Epidermal melanocyte (primary cell): ENCODE data around the gene PKDCC.

Source experiments
- DNase-seq: peaks from one replicate; pipeline ENCODE4 v3.0.0; 2011; ENCODE audit warnings: low spot score; ENCODE audit not compliant: insufficient read length

Gene PKDCC

GRCh38 chr2:42049221-42050009 is 1.6 kb downstream of the PKDCC start:
- no peak for DNase-seq

DNA sequence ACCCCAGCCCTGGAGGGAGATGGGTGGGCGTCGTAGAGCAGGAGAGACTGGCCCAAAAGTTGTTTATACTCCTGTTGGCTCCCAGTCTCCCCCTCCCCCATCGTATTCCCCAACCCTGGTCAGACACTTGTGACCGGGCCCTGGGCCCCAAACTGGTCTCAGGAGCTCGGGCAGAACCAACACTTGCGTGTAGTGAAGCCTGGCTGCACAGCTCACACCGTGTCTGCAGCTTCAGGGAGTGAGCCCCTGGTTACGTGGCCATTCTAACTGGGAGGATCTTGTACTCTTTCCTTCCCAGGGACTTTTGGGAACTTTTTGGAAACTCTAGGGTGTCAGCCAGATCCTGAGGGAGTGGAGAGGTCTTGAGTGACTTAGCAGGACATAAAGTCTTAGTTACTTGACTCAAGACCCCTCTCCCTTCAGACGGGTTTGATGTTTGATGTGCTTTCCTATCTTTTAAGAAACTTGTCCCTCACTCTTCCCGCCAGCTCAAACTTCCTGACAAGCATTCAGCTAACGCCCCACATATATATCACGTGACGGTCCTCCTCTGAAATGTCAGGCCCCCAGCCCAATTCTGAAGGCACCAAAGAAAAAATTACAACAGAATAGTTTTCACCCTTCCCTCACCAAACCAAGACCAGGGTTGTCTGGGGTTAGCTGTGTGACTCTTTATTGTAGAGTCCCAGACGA is 2.3 kb downstream of the PKDCC start:
- DNase-seq: no peak

DNA sequence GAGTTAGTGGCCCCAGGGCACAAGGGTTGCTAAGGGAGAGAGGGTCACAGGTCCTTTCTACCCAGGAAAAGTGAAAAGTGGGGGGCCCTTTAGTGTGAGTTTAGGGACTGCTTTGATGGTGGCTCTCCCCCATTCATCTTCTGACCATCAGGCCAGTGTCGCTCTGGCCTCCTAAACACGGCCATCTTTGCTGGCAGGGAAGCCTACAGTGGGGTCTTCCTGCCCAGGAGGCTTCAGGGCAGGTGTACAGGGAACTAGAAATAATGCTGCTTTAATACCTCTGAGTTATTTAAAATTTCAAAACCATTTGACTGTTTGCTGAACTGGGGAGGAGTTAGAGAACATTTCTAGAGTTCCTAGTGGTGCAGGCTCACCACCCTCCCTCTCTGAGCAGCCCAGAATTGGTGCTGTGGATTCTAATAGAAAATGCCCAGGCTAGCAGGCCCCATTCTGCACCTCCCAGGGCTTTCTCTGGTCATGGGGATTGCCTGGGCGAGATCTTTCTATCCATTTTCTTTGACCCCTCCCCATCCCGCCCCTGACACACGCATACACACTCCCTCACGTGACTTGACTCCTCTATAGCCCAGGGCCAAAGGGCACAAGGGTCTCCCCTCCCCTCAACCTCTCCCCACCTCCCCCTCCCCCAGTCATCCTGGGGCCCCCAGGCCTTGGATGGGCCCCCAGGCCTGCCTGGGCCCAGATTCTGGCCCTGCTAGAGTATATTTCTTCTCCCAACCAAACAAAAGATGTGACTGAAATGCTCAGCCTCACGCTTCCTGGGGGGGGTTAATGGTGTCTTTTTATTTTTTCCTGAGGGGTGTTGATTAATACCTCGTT is 3.1 kb downstream of the PKDCC start:
- DNase-seq: no peak

DNA sequence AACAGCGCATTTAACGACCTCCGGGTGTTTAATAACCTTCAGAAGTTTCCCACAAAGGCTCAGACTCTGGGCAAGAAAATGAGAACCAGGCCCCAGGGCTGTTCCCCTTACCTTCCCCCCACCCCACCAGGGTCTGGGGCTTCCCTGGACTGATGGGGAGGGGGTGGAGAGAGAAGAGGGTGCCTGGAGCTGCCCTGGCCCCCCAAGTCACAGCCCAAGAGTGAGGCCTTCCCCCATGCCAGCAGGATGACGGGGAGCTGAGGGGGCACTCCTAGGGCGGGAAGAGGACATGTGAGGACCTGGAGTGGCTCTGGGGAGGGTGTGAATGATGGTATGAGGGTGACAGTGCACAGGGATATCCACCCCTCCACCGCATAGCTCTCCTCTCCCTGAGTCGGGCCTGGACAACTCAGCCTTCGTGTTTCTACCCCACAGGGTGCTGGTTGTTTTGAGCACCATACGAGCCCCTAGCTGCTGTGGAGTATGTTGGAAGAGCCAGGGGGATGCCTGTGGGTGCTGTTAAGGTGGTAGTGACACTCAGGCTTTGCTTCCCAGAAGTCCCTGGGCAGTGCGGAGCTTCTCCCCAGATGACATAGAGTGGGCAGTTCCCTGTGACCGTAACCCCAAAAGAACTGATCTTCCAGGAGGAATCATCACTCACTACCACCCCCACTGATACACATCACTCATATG is 3.9 kb downstream of the PKDCC start:
- DNase-seq: no peak

DNA sequence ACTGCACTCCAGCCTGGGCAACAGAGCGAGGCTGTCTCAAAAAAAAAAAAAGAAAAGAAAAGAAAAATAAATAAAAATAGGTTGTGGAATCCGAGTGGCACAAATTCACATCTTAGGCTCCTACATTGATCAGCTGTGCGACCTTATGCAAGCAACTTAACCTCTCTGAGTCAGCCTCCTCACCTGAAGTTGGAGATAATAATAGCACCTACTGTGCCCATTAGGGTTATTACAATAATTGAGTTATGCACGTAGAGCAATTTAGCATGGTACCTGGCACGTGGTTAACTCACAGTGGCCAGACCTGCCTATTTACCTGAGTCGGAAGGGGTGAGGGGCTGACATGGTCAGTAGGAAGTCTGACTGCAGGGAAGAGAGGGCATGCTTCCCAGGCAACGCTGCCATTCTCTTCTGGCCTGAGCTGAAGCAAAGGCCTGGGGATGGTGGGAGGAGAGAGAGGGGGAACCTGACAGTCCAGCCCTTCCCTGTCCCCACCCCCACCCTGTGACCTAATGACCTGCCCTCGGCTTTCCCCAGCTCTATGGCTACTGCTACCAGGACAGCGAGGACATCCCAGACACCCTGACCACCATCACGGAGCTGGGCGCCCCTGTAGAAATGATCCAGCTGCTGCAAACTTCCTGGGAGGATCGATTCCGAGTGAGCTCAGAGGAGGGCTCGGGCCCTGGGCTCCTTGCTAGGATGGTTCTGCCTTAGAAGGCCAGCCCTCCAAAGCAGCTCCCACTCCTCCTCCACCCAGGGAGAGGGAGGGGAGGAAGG is 5.1 kb downstream of the PKDCC start:
- DNase-seq: no peak

DNA sequence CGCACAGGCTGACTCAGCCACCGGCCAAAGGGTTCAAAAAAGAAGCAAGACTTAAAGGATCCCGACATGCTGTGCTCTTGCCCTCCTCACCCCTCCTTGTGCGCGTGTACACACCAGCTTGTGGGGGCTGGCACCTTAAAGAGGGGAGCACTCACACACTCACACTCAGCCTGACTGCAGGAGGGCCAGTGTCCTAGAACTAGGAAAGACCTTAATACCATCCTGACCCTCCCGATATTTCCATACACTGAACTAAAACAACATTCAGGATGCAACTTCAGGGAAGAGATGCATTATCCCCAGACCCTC is 5.6 kb downstream of the PKDCC start:
- no peak for DNase-seq

DNA sequence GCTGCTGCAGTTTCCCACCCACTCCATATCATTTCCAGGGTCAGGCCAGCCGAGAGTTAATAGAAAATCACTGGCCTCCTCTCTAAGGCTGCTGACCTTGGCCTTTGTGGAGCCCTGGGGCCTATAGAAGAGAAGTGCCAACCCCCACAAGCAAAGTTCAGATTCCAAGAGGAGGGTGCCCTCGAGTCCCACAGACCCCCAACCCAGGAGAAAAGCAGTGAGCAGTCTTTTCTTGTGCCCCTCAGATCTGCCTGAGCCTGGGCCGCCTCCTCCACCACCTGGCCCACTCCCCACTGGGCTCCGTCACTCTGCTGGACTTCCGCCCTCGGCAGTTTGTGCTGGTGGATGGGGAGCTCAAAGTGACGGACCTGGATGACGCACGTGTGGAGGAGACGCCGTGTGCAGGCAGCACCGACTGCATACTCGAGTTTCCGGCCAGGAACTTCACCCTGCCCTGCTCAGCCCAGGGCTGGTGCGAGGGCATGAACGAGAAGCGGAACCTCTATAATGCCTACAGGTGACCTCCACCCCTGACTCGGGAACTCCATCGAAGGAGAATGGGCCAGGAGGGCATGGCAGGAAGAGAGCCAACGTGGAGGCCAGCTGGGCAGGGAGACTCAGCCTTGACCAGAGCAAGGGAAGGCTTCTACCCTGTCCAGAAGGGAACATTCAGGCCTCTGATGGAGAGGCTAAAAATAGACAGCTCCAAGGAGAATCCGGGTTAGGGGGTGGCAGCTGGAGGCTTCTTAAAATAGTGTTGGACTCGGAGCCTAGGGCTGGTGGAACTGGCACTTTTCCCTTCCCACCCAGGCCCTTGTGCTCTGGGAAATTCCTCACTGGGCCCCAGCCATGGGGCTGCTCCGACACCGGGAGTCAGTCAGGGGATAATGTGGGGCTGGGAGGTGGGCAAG is 6.2 kb downstream of the PKDCC start:
- DNase-seq: no peak

GRCh38 chr2:42054714-42055430 is 7.1 kb downstream of the PKDCC start:
- DNase-seq: no peak

GRCh38 chr2:42055573-42056514 is 8.0 kb downstream of the PKDCC start:
- DNase-seq: peak; percentile 60

DNA sequence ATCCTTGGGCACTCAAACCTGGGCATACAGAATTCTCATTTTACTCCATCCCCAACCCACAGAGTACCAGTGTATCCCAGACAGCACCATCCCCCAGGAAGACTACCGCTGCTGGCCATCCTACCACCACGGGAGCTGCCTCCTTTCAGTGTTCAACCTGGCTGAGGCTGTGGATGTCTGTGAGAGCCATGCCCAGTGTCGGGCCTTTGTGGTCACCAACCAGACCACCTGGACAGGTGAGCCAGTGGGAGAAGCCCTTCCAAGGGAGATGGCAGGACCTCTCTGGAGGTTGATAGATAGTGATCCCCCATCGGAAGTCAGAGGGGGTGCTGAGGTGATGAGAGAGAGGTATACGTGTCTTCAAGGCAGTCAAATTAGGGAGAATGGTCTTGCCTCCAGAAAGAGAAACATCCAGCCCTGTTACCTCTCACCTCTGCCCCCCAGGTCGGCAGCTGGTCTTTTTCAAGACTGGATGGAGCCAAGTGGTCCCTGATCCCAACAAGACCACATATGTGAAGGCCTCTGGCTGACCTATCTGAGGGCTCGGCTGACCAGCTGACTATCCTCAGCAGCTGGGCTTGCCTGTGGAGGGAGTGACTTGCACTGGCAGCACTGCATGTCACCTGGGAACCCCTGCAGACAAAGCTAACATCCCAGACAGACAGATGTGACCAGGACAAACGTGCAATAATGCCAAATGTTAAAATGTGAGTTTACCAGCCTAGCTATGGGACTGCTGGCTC is 9.5 kb downstream of the PKDCC start:
- no peak for DNase-seq

GRCh38 chr2:42057902-42058450 is 10.2 kb downstream of the PKDCC start:
- no peak for DNase-seq

DNA sequence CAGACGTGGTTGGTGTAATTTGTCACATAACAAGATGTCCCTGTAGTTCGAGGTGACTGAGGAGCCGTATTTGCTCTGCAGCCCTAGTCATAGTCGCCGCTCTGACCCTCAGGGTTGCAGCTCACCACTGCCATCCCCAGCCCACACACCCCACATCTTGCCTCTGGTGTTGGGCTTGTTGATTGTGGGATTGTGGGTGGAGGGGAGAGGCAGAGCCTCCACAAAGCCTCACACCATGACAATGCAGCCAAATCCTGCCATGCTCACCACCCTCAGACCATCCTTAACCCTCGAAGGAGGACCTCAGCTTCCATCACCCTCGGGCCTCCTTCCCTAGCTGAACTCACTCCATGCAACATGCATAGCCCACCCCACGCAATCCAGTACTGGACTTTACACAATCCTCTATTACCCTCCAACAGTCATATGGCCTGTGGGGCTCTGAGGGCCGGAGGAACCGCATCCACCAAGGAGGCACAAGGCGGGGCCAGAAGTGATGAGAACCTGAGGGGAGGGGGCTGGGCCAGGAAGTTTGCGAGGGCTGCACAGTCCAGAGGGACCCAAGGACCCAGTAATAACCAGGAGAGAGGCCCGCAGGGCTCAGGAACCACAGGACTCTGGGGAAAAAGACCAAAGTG is 11.6 kb downstream of the PKDCC start:
- no peak for DNase-seq

- DNase-seq: no peak
Observed at GRCh38 chr2:42060028-42060427, 12.2 kb downstream of the PKDCC start.

- DNase-seq: no peak
Observed at GRCh38 chr2:42060718-42061619, 13.1 kb downstream of the PKDCC start.

- DNase-seq: no peak
Observed at GRCh38 chr2:42061839-42062238, 14.0 kb downstream of the PKDCC start.
